ENCODE results near the gene UCP3.

The UCP3 gene

GRCh38 chr11:73980001-73980961 lies 28.6 kb downstream of the UCP3 start:
- peak; percentile 33 to 72 for DNase-seq (ENCODE audit: low read depth in 1 of 2, low spot score in 1 of 2)

DNA sequence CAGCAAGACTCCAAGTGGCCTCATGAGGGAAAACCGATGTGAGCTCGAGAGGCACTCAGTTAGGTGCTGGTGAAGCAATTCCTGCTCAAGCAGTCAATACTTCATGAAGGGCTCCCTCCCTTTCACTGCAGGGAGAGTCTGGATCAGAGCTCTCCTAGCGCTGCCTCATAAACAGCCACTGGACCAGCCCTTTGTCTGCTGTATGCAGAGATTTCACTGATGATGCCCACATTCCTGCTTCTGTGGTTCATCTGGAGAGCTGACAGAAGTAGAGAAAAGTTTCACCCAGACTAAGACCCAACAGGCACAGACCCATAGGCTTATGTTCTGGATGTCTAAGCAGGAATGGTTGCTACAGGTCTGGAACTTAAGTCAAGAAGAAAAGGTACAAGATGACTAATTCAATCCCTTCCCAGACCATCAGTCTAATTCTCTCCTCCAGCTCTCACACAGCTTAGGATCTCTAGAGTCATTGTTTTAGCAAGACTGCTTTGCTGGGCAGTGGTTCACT lies 30.3 kb downstream of the UCP3 start:
- no peak for DNase-seq (ENCODE audit: low read depth in 1 of 2, low spot score in 1 of 2)

GRCh38 chr11:73977856-73978519 lies 30.9 kb downstream of the UCP3 start:
- no peak for DNase-seq (ENCODE audit: low read depth in 1 of 2, low spot score in 1 of 2)

- DNase-seq (ENCODE audit: low read depth in 1 of 2, low spot score in 1 of 2) = no peak
Measured at GRCh38 chr11:73976451-73977151, 32.3 kb downstream of the UCP3 start.

DNA sequence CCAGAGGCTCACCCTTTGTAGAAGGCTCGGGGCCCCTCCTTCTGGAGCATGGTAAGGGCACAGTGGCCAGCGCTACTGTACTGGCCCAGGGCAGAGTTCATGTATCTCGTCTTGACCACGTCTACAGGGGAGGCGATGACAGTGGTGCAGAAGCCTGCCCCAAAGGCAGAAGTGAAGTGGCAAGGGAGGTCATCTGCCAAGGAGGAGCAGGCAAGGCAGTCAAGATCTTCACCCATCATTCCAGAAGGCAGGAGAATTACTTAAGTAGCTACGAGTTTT lies 33.5 kb downstream of the UCP3 start:
- no peak for DNase-seq (ENCODE audit: low read depth in 1 of 2, low spot score in 1 of 2)

GRCh38 chr11:73974604-73975478 lies 34.0 kb downstream of the UCP3 start:
- DNase-seq (ENCODE audit: low read depth in 1 of 2, low spot score in 1 of 2) = no peak

DNA sequence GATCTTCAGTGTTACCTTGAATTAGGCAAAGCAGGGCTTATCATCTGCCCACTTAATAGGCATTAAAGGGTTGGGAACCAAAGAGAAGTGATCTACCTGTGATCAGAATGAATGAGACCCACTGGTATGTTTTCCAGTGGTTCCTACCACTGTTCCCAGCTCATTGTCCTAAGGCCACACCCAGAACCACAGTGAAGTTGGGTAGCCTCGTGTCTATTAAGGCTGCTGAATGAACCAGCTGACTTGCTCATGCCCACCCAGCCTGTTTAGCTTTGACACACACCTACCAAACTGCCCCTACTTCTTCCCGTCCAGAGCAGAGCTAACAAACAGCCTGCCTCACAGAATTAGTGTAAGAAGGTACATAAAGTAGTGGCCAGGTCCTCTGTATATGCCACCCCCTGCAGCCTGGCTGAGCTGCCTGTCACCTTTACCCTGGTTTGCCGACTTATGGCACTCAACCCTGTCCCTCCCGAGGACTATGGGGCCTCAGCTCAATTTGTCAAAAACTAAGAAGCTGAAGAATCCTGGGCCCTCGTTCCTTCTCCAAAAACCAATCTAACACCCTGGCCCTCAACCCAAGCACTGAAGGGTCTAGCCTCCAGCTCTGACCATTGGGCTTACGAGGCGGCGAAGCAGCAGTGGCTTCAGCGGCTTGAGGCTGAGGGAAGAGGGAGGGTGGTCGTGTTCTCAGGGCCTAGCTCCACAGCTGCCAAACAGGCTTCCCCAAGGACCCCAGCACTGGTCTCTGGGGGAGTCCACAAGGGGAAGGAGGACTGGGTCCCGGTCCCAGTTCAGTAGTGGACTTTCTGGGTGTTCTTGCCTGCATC lies 36.0 kb downstream of the UCP3 start:
- no peak for DNase-seq (ENCODE audit: low read depth in 1 of 2, low spot score in 1 of 2)

- DNase-seq (ENCODE audit: low read depth in 1 of 2, low spot score in 1 of 2) = no peak
Measured at GRCh38 chr11:73972187-73972586, 36.7 kb downstream of the UCP3 start.

DNA sequence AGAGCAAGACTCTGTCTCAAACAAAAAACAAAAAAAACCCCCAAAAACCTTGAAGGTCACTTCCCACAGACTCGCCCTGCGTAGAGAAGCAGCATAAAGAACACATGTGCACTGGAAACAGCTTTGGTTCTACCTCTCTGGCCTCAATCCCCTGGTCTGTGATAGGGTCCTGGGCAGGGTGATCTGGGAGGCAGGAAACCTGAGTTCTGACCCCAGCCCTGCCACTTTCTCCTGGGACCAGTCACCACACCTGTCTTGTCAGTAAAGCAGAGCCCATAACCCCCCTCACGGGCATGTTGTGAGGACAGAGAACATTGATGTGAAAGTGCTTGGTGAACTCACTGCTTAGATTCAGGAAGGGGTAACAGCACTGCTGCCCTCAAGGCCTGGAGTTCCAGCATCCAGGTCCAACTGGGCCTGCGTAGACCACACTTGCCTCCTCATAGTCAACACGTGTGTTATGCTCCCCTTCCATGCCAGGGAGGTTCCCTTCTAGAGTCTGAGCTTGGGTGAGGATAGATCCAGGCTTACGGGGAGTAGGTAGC lies 37.6 kb downstream of the UCP3 start:
- DNase-seq (ENCODE audit: low read depth in 1 of 2, low spot score in 1 of 2) = no peak

DNA sequence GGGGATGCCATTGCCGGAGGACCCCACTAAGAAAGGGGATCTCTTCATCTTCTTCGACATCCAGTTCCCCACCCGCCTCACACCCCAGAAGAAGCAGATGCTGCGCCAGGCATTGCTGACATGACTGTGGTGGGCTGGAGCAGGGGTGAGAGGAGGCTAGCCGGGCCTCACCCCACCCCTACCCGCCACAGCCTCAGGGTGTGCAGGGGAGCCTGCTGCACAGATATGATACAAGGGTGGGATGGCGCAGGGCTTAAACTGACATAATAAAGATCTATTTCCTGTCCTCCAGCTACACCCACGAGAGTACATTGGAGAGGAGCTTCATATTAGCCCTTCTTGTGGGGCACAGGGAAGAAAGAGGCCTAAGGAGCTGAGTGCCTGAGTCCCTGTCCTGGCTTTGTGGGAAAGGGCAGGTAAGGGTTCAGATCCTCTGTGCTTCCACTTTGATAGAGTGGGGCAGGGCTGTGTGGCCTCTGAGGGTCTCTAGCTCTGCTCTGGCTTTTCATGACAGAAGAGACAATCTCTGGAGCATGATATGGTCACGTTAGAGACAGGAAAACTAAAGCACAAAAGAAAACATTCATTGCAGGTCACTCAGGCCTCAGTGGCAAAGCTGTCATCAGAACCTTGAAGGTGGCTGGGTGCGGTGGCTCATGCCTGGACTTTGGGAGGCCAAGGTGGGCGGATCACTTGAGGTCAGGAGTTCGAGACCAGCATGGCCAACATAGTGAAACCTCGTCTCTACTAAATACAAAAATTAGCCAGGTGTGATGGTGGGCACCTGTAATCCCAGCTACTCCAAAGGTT lies 38.7 kb downstream of the UCP3 start:
- DNase-seq (ENCODE audit: low read depth in 1 of 2, low spot score in 1 of 2) = no peak

GRCh38 chr11:73969091-73969490 lies 39.8 kb downstream of the UCP3 start:
- DNase-seq (ENCODE audit: low read depth in 1 of 2, low spot score in 1 of 2) = no peak

- DNase-seq (ENCODE audit: low read depth in 1 of 2, low spot score in 1 of 2) = no peak
Measured at GRCh38 chr11:73968356-73968966, 40.4 kb downstream of the UCP3 start.

DNA sequence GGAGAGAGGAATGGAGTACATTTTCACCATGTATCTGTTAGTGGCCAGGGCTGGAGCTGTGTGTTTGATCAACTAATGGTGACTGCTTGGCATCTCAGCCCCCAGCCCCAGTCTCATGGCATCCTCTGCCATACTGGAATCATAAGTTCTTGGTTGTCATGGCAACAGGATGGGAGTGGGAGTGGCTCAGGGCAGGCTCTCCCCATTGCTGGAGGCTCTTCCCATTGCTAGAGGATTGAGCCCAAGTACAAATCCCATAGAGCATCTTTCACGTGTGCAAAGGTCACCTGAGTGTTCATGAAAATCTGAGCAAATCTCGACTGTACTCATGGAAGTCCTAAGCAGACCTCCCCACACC lies 43.1 kb downstream of the UCP3 start:
- no peak for DNase-seq (ENCODE audit: low read depth in 1 of 2, low spot score in 1 of 2)

DNA sequence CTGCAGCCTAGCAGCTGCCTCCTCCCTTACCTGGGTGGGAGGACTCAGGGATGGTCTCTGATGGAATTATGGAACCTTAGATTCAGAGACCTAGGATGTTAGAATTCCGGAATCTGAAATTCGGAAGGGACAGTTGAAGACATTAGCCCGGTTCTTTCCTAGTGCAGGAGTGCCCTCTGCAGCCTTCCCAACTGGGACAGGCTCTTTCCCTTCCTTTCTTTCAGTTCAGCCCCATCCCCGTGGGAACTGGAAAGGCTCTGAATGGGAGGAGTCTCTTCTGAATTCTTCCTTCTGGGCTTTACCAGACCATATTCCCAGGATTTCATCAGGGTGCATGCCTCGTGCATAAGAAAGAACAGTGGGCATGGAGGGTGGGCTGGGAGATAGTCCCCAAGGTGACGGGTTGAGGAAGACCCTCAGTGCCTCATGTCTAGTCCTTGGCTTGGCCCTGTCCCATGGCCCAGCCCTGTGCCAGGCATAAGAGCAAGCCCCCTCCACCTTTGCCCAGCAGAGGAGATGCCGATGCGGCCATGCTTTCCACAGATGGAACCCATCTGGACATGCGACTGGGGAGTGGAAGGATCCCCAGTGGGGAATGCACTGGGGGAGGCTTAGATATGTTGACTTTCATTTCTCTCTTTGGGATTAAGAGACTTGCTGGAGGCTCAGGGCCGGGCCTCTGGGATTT lies 43.7 kb downstream of the UCP3 start:
- DNase-seq (ENCODE audit: low read depth in 1 of 2, low spot score in 1 of 2) = no peak

DNA sequence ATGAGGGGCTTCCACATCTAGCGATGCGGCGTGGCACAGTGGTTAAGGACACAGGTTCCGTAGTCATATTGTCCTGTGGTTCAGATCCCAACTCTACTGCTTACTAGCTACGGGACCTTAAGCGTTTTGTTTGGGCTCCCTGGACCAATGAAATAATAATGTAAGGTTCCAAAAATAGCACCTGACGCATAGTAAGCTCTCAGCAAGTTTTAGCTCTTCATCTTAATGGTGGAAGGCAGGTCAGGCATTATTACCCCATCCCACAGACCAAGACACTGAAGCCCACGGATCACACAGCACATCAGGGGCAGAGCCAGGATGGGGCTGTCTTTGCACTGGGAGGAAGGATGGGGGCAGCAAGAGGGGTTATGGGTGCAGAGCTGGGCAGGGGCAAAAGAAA lies 45.0 kb downstream of the UCP3 start:
- no peak for DNase-seq (ENCODE audit: low read depth in 1 of 2, low spot score in 1 of 2)

GRCh38 chr11:73962101-73962705 lies 46.7 kb downstream of the UCP3 start:
- no peak for DNase-seq (ENCODE audit: low read depth in 1 of 2, low spot score in 1 of 2)

- DNase-seq (ENCODE audit: low read depth in 1 of 2, low spot score in 1 of 2) = no peak
Measured at GRCh38 chr11:73961321-73961720, 47.6 kb downstream of the UCP3 start.

Data from stimulated activated CD4-positive, alpha-beta T cell treated with anti-CD3 and anti-CD28 coated beads, Interleukin-15, amount 100 ng/mL, for 1 hour (primary cell).